IMR-90 (cell line): Measurements from ENCODE around the gene MSI2. TPM values are rescaled to one million over a fixed set of nuclear protein-coding genes. Genes with fewer than 3 reads are reported as not detected.

ENCODE experiments used
- ATAC-seq: fragments of 200-7000 bp; cut with Tn5 transposase; 2 replicates; pipeline ENCODE4 v1.9.1; 2020; ENCODE audit warnings: low read depth, mild to moderate bottlenecking, moderate library complexity
- BruUV-seq: library from RNA; stranded (reverse); fragments of 400-500 nt; replicated peaks from 2 replicates; lab custom pipeline; 2021; lab: Mats Ljungman, UMichigan
- CTCF ChIA-PET: fragments of 300-600 bp; formaldehyde crosslinking; extraction: SDS; loops from one replicate; lab custom pipeline; 2021; ENCODE audit warnings: antibody characterized with exemption; lab: Yijun Ruan, JAX
- POLR2A ChIA-PET: fragments of 300-600 bp; sonication (Branson Sonifier 250); formaldehyde crosslinking; loops from one replicate; lab custom pipeline; 2022; ENCODE audit warnings: antibody characterized with exemption; ENCODE audit not compliant: unreplicated experiment; lab: Charles Lee
- DNase-seq: peaks from one replicate; pipeline ENCODE4 v3.0.0; 2013
- H2AFZ ChIP-seq: replicated peaks from 2 replicates; pipeline ENCODE3; 2013; ENCODE audit warnings: low read length, mild to moderate bottlenecking; ENCODE audit not compliant: poor library complexity
- H2AK5ac ChIP-seq: 2 replicates; pipeline ENCODE4 v1.6.1; 2013; ENCODE audit warnings: low read depth, low read length, inconsistent platforms
- H2AK9ac ChIP-seq: replicated peaks from 2 replicates; pipeline ENCODE3; 2013; ENCODE audit warnings: mild to moderate bottlenecking, low read depth, low read length, moderate library complexity; ENCODE audit not compliant: poor library complexity
- H2BK120ac ChIP-seq: 2 replicates; pipeline ENCODE4 v1.6.1; 2013; ENCODE audit warnings: low read depth, low read length, inconsistent platforms
- H2BK15ac ChIP-seq: 3 replicates; pipeline ENCODE4 v1.6.1; 2013; ENCODE audit warnings: low read depth, low read length, inconsistent platforms
- H2BK20ac ChIP-seq: 2 replicates; pipeline ENCODE4 v1.6.1; 2013; ENCODE audit warnings: low read depth, mild to moderate bottlenecking, inconsistent platforms, low read length, moderate library complexity
- H2BK5ac ChIP-seq: 2 replicates; pipeline ENCODE4 v1.6.1; 2013; ENCODE audit warnings: mild to moderate bottlenecking, low read depth, low read length, inconsistent platforms; ENCODE audit not compliant: poor library complexity, severe bottlenecking
- H3K14ac ChIP-seq: replicated peaks from 2 replicates; pipeline ENCODE4 v1.6.1; 2013; ENCODE audit warnings: low read depth, low read length, inconsistent platforms
- H3K18ac ChIP-seq: 2 replicates; pipeline ENCODE4 v1.6.1; 2013; ENCODE audit warnings: low read depth, low read length, control low read depth
- H3K23ac ChIP-seq: 2 replicates; pipeline ENCODE4 v1.6.1; 2013; ENCODE audit warnings: low read depth, low read length, inconsistent platforms
- H3K27ac ChIP-seq: 2 replicates; pipeline ENCODE4 v1.5.1; 2013; ENCODE audit warnings: mild to moderate bottlenecking, control low read depth, low read length; ENCODE audit not compliant: insufficient read depth
- H3K27me3 ChIP-seq: 2 replicates; pipeline ENCODE4 v1.6.1; 2013; ENCODE audit warnings: low read length; ENCODE audit not compliant: control insufficient read depth, insufficient read depth
- H3K36me3 ChIP-seq: 2 replicates; pipeline ENCODE4 v1.6.1; 2013; ENCODE audit warnings: low read length, mixed read lengths; ENCODE audit not compliant: control insufficient read depth, insufficient read depth
- H3K4ac ChIP-seq: 2 replicates; pipeline ENCODE4 v1.6.1; 2013; ENCODE audit warnings: low read depth, low read length, inconsistent platforms
- H3K4me1 ChIP-seq: 2 replicates; pipeline ENCODE4 v1.6.1; 2013; ENCODE audit warnings: low read length, mixed read lengths; ENCODE audit not compliant: control insufficient read depth, insufficient read depth
- H3K4me2 ChIP-seq: 2 replicates; pipeline ENCODE4 v1.6.1; 2013; ENCODE audit warnings: low read depth, mild to moderate bottlenecking, control low read depth, low read length, moderate library complexity
- H3K4me3 ChIP-seq: 2 replicates; pipeline ENCODE4 v1.5.1; 2013; ENCODE audit warnings: low read depth, mild to moderate bottlenecking, control low read depth, low read length, moderate library complexity; ENCODE audit not compliant: insufficient read depth
- H3K56ac ChIP-seq: 2 replicates; pipeline ENCODE4 v1.6.1; 2013; ENCODE audit warnings: low read length, inconsistent platforms; ENCODE audit not compliant: insufficient read depth; ENCODE audit errors: extremely low read depth
- H3K79me1 ChIP-seq, 2 experiments: 2 replicates each; pipeline ENCODE4 v1.6.1; 2013; ENCODE audit warnings: low read length in 2 of 2, inconsistent platforms in 1 of 2, low read depth in 1 of 2
- H3K9ac ChIP-seq: 2 replicates; pipeline ENCODE4 v1.6.1; 2013; ENCODE audit warnings: low read depth, low read length, control low read depth
- H3K9me1 ChIP-seq: 2 replicates; pipeline ENCODE4 v1.6.1; 2013; ENCODE audit warnings: low read length, inconsistent platforms; ENCODE audit not compliant: insufficient read depth
- H3K9me3 ChIP-seq: 2 replicates; pipeline ENCODE4 v1.6.1; 2013; ENCODE audit warnings: low read length; ENCODE audit not compliant: control insufficient read depth, insufficient read depth
- H4K20me1 ChIP-seq: 2 replicates; pipeline ENCODE4 v1.6.1; 2013; ENCODE audit warnings: low read length, inconsistent platforms; ENCODE audit not compliant: insufficient read depth
- H4K5ac ChIP-seq: 2 replicates; pipeline ENCODE4 v1.6.1; 2013; ENCODE audit warnings: mild to moderate bottlenecking, low read depth, low read length, control low read depth
- H4K8ac ChIP-seq, 2 experiments: 2 replicates each; pipeline ENCODE4 v1.6.1; 2013; ENCODE audit warnings: low read depth in 2 of 2, low read length in 2 of 2, control low read depth in 1 of 2, inconsistent platforms in 1 of 2
- H4K91ac ChIP-seq: 2 replicates; pipeline ENCODE4 v1.6.1; 2013; ENCODE audit warnings: low read depth, low read length, inconsistent platforms; ENCODE audit not compliant: insufficient read depth
- CEBPB ChIP-seq: IDR thresholded peaks from 2 replicates; pipeline ENCODE4 v1.6.1; 2012; ENCODE audit warnings: low read depth, low read length, improper control_type of control experiment
- MAFK ChIP-seq: IDR thresholded peaks from 2 replicates; pipeline ENCODE4 v1.6.1; 2012; ENCODE audit warnings: low read depth, low read length, improper control_type of control experiment
- NFE2L2 ChIP-seq: fragments of 150-350 bp; IDR thresholded peaks from 2 replicates; pipeline ENCODE4 v1.6.1; 2016; ENCODE audit warnings: low read depth, mild to moderate bottlenecking, low read length
- RAD21 ChIP-seq: IDR thresholded peaks from 2 replicates; pipeline ENCODE4 v1.6.1; 2012; ENCODE audit warnings: low read length, improper control_type of control experiment
- WGBS, 2 experiments: methylation state at CpG; one replicate each; pipeline versions ENCODE4 v1.1.5 to v1.1.7; 2013; ENCODE audit warnings: missing lambda C conversion rate in 2 of 2; ENCODE audit not compliant: insufficient read length in 1 of 2; ENCODE audit errors: extremely low coverage in 2 of 2; 5-methylcytosine and 5-hydroxymethylcytosine counted together
- dilution Hi-C: fragments of 300-500 bp; cut with HindIII; formaldehyde crosslinking; loops from one replicate; pipeline ENCODE4 v1.14.3; 2018; ENCODE audit warnings: low sequenced_read_pairs; ENCODE audit not compliant: unreplicated experiment
- in situ Hi-C: fragments of 300-500 bp; cut with MboI; formaldehyde crosslinking; loops from 3 replicates; pipeline ENCODE4 v1.14.3; 2019; ENCODE audit warnings: low sequenced_read_pairs, inconsistent platforms, mixed read lengths
- intact Hi-C: fragments of 100-400 bp; cut with micrococcal nuclease; formaldehyde crosslinking; loops from 2 replicates; pipeline ENCODE4 v1.10.0; 2022
- polyA plus RNA-seq, 3 experiments: library from polyadenylated mRNA; depleted of rRNA; stranded (reverse); fragments of >200 nt; gene quantifications; 2 replicates each; pipeline ENCODE4 v1.2.3, GENCODE V29; 2012; ENCODE audit warnings: low replicate concordance in 1 of 3
- total RNA-seq: library from RNA; depleted of rRNA; stranded (reverse); fragments of >200 nt; gene quantifications from 2 replicates; pipeline ENCODE4 v1.2.3, GENCODE V29; 2012

MSI2 gene
- total and polyA plus RNA-seq, 2 of the 4 experiments (the other 2 are of a cell fraction): 13.0 to 16.0 TPM

DNA sequence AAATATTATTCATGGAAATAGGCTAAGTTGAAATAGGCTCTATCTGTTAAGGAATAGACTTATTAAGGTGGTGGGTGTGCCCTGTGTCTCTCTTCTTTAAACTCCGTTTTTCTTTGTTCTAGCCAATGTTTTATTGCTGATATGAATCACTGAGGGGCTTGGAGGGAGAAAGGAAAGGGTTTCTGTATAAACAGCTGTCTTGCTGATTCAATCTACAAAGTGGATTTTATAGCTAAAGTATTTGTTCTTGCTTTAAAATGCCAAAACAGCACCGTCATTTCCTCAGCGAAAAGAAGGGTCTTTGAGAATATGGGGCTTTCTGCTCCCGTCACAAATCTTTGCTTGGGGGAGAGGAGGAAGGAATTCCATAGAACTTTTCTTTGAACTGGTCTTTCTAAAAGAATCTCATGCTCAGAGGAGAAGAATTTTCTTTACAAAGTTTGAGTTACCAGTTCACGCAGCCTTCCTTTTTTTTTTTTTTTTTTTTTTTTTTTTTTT, 39.3 kb downstream of the MSI2 start:
- H3K4me1 ChIP-seq: peaks cover 17% of the 10 kb centered on the region
- TF ChIP-seq CEBPB (no peak), RAD21 (no peak), NFE2L2 (no peak), MAFK (no peak)
- no peak overlapping the region for H2AK9ac ChIP-seq
- no peak overlapping the region for H2BK120ac ChIP-seq
- peaks cover 4% of the 10 kb centered on the region for H3K36me3 ChIP-seq
- in situ Hi-C loops (no loop called here), intact Hi-C loops (no loop called here), dilution Hi-C loops (no loop called here)
- peak overlapping the region; percentile 41; the same call in 1 of the 2 replicates for H4K5ac ChIP-seq
- peaks cover 14% of the 10 kb centered on the region; the same call in 1 of the 2 replicates for H3K9me1 ChIP-seq
- H3K9me3 ChIP-seq: peaks cover 4% of the 10 kb centered on the region
- H2BK20ac ChIP-seq: no peak overlapping the region
- 0 out of 2 replicates have a peak overlapping the region, but pooled peaks have one; percentile 28 for H3K23ac ChIP-seq
- no peak overlapping the region for H2BK15ac ChIP-seq
- H3K27ac ChIP-seq: peak overlapping the region; percentile 55; the same call in 1 of the 2 replicates
- POLR2A ChIA-PET: interaction anchor here (0.6 kb wide), 1 partner anchor 726 kb away, joined by 3 read pairs; no protein-coding TSS in a partner anchor
- peak; percentile 71 for DNase-seq
- peak overlapping the region; percentile 94 for H3K4me2 ChIP-seq
- peak overlapping the region; percentile 32; the same call in 1 of the 2 replicates for H3K18ac ChIP-seq
- no peak overlapping the region for H4K91ac ChIP-seq
- no TSS peak for BruUV-seq
- peak overlapping the region; percentile 61 for H2BK5ac ChIP-seq
- H3K4ac ChIP-seq: no peak overlapping the region
- H3K14ac ChIP-seq: no peak overlapping the region
- H3K9ac ChIP-seq: no peak overlapping the region
- H4K20me1 ChIP-seq: no peaks in the 10 kb centered on the region
- CTCF ChIA-PET: interaction anchor here (0.7 kb wide), 1 partner anchor 175 kb away, joined by 4 read pairs; no protein-coding TSS in a partner anchor
- no peak overlapping the region for H2AFZ ChIP-seq
- 0 out of 2 replicates have a peak overlapping the region, but pooled peaks have one; percentile 14 for H3K56ac ChIP-seq
- ATAC-seq: peak; percentile 73
- H4K8ac ChIP-seq: no peak overlapping the region
- no peak overlapping the region for H2AK5ac ChIP-seq
- H3K4me3 ChIP-seq: peak overlapping the region; percentile 19; the same call in 1 of the 2 replicates
- no CpG with 5 or more reads among the region's 5 CpGs for WGBS, 2 experiments
- no peaks in the 10 kb centered on the region for H3K27me3 ChIP-seq
- H3K79me1 ChIP-seq: peaks cover 13 to 19% of the 10 kb centered on the region in 2 experiments; a peak in 3 of 4 replicates
